NT2/D1 (cell line): ENCODE data around the gene CFAP61.

Experiments used
- SUZ12 ChIP-seq: IDR thresholded peaks from 2 replicates; pipeline ENCODE4 v1.6.1; 2011; ENCODE audit not compliant: insufficient read length, insufficient read depth; ENCODE audit errors: extremely low read depth
- YY1 ChIP-seq: IDR thresholded peaks from 2 replicates; pipeline ENCODE4 v1.6.1; 2011; ENCODE audit not compliant: insufficient read length, insufficient read depth
- ZNF274 ChIP-seq: IDR thresholded peaks from 2 replicates; pipeline ENCODE4 v1.6.1; 2011; ENCODE audit warnings: mild to moderate bottlenecking, low read depth, low read length

DNA sequence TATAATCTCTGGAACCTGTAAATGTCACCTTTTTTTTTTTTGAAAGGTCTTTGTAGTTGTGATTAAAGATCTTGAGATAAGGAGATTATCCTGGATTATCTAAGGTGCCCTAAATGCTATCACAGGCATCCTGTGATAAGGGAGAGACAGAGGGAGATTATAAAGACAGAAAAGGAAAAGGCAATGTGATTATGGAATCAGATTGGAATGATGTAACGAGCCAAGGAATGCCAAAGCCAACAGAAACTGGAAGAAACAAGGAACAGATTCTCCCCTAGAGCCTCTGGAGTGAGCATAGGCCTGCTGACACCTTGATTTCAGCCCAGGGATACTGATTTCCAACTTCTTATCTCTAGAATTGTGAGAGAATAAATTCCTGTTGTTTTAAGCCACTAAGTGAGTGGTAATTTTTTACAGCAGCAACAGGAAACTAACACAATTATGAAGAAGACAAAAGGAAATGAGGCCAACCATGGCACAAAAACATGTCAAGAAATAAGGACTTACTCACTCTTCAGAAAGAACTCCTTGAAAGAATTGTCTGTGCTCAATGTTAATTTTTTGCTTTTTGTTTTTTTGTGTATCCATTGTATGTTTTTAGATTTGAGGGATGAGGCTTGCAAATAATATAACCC, 82.7 kb downstream of the CFAP61 start:
- no peak for TF ChIP-seq ZNF274
- no peak for TF ChIP-seq YY1
- no peak for TF ChIP-seq SUZ12
